Stimulated activated CD8-positive, alpha-beta memory T cell treated with anti-CD3 and anti-CD28 coated beads, Interleukin-2, amount 100 ng/mL, for 48 hours (primary cell): Measurements from ENCODE around the gene OSGIN1.

Experiments
- DNase-seq, 2 donors: peaks; one replicate each; pipeline ENCODE4 v3.0.0-alpha.2; 2020; ENCODE audit warnings: low read depth in 2 of 2

Gene OSGIN1

DNA sequence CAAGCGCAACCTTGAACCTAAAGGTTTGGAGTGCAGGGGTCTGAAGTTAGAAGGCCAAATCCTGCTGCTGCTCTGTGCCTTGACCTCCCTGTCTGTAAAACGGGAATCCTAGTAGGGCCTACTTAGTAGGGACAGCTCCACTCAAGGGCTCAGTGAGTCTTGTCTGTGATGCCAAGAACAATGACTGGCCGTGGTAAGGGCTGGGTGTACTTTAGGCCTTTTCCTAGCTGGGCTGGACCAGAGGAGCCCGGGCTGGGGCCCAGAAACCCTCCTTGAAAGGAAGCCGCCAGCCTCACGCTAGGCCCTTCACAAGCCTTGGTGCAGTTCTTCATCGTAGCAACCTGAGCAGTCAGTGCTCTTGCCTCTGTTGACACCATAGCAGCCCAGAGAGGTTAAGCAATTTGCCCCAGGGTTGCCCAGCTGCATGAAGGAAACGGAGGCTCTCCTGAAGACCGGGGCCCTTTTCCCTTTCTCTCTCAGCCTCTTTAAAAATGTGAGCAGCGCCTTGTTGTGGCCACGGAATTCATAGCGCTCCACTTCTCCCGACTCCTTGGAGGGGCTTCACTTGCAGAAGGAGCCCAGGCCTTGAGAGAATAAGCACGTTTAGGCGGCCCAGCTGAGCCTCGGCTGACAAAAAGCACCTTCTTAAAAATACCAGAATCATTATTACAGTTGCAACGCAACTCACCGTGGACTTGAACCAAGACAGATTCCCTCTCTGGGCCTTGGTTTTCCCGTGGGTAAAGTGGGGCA is 19.4 kb downstream of the OSGIN1 start:
- no peak for DNase-seq

DNA sequence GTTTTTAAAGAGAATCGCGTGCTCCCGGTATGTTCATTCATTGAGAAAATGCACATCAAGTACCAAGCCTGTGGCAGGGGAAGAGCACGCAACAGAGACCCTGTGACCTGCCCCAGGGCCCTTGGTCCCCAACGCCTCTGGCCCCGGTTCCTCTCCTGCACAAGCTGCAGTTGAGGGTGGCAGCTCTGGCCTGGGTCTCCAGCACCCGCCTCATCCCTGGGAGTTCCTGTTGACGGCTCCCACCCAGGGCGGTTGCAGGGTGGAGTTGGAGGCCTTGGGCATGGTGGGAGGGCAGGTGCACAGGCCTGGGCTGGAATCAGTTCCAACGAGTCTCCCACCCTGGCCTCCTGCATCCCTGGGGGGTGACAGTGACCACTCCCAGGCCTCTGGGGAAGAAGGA is 20.0 kb downstream of the OSGIN1 start:
- DNase-seq = no peak

DNA sequence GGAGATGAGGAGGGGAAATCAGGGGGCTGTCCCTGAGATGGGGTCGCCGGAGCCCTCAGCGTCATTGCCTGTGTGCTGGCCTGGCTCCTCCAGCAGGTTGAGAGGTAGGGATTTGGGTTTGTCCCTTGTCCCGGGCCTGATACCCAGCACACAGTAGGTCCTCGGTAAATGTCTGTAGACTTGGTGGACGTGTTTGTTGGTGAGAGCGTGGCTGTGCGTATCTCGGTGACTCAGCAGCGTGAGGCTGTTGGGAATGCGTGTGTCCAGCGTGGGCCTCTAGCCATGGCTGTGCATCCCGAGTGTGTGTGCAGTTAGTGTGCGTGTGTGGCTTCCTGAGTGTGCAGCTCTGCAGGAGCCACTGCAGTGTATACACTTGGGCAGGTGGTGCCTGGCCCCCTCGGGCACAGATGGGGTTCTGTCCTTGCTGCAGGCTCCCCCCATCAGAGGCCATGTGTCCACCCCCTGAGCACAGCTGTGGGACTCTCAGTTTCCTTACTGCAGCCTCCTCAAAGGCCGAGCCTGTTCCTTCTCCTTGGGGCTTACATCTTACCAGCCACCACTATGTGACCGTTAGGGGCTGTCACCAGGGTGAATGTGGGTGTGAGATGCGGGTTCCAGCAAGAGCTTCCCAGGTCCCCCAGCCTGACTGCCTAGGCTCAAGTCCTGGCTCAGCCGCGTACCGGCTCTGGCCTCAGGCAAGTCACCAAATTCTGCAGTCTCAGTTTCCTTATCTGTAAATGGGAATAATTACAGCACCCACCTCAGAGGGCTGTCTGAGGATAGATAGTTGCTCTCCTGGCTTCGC is 20.7 kb downstream of the OSGIN1 start:
- no peak for DNase-seq

DNA sequence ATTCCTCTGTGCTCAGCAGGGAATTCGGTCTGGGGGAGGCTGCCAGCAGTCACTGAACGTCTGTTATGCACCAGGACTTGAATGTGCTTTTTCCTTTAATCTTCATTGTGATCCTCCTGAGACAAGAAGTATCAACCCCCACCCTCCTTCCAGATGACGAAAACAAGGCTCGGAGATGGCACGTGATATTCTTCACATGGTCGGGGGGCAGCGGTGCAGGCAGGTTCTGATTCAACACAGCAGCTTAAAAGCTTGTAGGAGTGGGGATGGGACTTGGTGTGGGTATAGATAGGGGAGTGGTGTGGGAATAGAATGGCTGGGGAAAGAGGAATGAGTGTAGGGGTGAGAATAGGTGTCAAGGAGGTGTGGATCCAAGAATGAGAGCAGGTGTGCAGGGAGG is 21.4 kb downstream of the OSGIN1 start:
- no peak for DNase-seq

DNA sequence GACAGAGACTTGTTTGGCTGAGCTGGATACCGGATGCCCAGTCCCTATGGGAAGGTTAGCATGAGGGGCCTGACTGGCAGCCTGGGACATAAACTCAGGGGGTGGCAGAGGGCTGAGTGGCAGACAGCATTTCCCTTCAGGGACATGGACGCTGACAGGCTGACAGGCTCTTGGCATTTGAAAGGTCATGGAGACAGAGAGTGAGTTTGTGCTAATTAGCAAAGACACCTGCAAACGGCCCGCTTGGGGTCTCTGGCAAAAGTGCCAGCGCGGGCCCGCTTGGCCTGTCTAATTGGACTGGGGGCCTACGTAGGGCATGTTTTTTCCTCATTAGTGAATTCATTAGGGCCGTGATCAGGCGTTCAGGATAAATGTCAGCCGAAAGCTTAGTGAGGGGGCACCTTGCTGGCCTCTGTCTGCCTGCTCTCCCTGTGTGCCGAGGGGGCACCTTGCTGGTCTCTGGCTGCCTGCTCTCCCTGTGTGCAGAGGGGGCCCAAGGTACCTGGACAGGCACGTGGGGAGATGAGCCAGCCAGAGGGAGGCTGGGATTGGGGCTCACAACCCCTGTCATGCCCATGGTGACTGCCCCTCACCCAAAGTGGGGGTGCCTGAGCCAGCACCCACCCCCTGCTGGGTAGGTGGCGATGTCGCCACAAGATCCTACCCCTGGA is 22.7 kb downstream of the OSGIN1 start:
- DNase-seq = no peak

DNA sequence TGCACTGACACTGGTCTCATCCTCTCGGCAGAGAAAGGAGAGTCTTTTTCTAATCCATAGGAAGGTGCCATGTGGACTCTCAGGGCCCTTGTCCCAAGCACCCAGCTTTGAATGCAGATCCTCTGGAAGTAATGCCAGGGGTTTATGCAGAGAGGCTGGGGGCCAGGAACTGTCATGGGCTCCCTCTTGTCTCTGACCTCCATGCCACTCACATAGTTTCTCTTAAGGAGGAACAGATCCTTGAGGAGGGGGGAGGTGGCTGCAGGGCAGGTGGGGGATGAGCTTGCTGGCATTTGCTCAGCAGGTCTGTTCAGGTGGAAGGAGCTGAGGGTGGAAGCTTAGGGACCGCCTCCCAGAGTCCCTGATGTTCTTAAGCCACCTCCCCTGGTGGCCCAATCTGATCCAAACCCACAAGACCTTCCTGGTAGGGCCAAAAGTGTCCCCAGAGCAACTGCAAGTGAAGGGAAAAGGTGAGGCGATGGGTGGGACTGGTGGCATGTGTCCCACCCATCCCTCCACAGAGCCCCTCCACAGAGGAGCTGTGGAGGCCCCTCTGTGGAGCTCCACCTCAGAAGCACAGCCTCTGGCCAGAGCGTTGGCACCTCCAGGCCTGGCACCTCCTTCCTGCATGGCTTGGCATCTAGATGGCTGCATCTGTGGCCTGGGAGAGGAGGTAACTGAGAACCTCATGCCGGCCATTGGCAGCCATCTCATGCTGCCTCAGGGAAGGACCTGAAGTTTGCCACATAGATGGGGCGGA is 24.2 kb downstream of the OSGIN1 start:
- DNase-seq = no peak

DNA sequence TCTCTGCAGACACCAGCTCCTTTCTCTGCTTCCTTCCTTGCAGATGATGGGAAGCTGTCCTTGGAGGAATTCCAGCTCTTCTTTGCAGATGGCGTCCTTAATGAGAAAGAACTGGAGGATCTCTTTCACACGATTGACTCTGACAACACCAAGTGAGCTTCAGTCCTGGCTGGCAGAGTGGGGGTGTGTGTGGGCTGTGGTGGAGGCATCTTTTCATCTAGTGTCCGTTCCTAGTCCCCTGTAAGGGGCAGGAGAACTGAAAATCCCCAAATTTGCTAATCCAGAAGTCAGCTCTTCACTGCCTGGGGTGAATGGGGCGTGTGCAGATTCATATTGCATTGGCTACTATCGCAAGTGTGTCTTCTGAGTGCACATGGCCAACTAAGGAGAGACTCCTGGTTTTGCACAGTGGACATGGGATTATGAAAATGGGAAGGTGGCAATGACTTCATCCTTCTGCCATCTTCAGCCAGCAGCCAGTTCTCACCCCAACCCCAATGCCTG is 25.4 kb downstream of the OSGIN1 start:
- DNase-seq = no peak

DNA sequence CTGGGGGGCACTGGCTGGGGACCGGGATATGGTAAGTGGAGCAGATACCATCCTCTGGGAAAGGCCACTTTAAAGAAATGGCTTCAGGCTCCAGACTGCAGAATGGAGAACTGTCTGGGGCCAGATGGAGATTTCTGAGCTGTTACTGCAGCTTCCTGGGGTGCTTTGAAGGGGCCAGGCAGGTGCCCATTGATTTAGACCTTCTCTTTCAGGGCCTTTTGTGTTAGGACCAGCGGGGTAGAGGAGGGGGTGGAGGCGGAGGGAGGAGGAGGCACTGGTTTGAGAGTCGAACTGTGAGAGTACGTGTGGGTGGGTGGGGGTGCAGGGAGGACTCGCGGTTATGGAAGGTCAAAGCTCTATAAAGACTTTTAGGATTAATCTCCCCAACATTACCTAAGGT is 26.4 kb downstream of the OSGIN1 start:
- no peak for DNase-seq

DNA sequence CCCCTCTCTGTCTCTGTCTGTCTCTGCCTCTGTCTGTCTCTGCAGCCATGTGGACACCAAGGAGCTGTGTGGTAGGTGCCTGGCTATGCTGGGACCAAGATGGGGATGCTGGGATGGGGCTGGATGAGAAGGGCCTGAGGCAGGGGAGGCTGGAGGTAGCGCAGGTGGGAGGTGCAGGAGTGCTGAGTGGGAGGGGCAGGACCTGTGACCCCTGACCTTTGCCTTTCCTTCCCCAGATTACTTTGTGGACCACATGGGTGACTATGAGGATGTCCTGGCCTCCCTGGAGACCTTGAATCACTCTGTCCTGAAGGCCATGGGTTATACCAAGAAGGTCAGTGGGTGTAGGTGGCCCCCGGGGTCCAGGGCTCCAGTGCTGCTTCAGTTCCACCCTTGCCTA is 27.8 kb downstream of the OSGIN1 start:
- no peak for DNase-seq

DNA sequence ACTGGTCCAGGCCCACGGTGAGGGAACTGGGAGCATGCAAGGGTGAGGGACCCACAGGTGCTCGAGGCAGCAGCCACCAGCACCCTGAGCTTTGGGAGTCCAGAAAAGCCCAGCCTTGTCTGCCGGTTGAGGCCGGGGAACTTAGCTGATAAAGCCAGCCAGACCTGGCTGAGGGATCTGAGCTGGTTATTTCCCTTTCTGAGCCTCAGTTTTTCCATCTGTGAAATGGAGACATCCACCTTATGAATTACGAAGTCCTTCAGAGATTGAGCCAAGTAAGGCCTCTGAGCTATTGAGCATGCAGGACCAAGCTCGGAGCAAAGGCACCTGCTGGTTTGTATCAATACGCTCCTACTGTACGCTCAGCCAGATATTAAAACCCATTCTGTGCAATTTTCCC is 28.8 kb downstream of the OSGIN1 start:
- no peak for DNase-seq

DNA sequence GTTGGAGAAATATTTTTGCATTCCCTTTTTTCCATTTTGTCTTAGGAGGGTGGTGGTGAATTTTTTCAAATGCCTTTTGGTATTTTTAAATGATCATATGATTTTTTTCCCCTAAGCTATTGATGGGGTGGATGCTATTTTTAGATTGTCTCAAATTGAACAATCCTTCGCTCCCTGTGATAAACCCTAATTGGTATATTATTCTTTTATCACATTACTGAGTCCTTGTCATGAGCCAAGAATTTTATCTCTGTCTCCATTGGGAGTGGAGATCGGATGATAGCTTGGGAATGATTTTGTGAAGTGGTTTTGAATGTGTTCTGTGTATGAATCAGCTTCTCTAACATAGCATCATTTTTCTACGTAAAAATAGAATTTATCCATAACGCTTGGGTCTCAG is 30.5 kb downstream of the OSGIN1 start:
- no peak for DNase-seq

DNA sequence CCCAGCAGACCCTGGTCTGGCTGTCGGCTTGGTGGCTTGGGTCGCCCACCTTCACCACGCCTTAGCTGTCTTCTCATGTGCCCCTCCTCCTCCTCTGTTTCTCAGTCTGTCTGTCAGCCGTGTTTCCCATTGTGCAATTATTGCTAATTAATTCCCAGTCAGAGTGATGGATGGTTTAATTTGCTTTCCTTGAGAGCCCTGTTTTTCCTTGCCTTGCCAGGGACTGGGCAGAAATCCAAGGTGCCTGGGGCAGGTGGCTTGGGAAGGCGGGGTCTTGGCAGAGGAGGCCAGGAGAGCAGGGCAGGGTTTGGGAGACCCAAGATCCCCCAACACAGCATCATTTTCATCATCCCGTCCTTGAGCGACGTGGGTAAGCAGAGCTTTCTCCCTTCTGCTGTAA is 36.3 kb downstream of the OSGIN1 start:
- DNase-seq = no peak

DNA sequence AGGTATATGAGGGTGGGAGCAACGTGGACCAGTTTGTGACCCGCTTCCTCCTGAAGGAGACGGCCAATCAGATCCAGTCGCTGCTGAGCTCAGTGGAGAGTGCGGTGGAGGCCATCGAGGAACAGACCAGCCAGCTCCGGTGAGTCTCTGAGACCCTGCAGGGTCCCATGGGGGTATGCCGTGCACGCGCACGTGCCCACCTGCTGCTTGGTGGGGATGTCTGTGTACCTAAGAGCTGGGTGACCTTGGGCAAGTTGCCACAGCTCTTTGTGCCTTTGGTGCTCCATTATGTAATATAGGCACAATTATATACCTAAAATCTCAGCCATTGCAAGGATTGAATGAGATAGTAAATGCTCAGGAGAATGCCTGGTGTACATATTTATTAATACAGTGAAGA is 37.5 kb downstream of the OSGIN1 start:
- DNase-seq = no peak

DNA sequence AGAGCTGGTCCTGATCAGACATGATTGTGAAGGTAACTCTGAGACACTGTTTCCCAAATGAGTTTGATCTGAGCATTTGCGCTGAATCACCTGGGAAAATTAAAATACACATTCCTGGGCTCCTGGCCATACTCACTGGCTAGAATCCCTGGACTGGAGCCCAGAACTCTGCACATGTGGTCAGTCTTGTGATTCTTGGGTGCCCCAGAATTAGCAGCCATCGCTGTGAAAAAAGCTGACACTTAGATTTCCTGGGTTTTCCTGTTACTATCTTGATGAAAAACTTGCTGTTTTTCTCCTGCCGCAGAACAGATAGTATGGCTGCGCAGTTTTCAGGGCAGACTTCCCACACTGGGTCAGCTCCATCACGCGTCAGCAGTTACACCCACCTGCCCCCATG is 39.6 kb downstream of the OSGIN1 start:
- DNase-seq = no peak

DNA sequence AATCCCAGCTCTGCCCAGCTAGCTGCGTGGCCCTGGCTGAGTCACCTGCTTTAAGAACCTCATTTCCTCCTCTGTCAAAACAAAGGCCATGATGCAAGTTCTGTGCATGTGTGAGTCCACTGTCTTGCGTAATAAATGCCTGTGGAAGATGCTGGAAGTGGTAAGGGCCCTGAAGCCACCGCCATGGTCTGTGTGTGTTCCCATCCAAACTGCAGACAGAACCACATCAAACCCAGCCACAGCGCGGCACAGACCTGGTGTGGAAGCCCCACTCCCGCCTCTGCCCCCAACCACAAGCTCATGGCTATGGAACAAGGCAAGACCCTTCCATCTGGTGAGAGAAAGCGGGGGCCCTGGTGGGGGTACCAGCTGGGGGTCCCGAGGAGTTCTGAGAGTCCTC is 41.0 kb downstream of the OSGIN1 start:
- no peak for DNase-seq

DNA sequence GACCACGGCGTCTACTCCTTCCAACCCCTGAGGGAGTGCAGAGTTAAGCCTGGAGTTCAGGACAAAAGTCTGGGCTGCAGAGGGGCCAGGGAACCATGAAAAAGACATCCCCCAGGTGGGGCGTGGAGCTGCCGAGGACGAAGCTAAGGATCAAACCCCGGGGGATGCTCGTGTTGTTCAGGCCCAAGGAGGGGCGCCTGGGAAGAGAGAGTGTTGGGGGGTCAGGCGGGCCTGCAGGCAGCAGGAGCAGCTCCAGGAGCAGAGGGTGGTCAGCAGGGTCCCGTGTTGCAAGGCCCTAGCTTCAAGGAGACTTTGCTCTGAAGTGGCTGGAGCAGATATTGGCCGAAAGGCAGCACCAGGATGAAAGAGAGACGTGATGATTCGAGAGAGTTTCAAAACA is 41.7 kb downstream of the OSGIN1 start:
- DNase-seq = no peak

DNA sequence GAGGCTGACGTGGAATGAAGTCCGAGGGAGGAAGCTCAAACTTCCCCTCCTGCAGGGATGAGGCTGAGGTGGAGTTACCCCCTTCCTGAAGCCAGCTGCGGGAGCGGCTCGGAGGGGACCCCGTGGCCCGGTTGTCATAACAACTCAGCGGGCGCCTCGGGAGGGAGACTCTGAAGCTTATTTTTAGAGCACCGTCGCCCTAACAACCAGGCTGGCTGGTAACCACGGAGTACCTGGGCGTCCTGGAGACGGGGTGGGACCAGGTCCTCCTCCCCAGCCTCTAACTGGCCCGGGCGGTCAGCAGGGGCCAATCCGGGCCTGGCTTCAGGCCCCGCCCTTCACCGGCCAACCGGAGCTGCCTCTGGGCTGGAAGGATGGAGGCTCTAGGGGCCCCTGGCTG is 42.7 kb downstream of the OSGIN1 start:
- DNase-seq = no peak

DNA sequence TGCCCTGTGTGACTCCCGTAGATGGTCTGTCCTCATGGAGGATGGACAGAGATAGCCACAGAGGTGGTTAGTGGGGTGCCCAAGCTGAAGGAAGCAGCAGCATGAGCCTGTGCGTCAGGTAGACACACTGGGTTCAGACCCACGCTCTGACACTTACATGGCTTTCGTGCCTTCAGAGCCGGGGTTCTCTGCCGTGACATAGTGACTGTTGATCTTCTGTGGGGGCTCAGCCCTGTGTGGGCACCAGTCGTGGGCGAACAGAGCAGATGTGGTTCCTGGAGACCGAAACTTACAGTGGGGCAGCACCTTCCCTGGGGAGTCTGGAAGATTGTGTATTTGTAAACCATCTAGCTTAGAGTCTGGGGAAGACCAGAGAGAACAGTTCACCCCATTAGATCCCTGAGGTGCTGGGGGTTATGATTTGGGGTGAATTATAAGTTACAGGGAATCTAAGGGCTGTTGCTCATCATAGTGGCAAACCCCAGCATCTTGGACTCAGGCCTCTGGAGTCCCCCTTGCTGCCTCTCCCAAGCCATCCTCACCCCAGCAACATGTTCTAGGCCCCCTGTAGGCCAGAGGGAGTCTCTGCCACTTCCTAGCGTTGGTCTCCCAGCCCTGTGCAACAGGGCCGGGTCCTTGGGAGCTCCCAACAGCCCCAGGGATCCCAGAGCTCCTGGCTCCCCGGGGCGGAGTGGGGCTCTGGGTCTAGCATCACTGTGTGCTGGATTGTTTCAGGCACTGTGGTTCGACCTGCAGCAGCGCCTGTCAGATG is 43.6 kb downstream of the OSGIN1 start:
- no peak for DNase-seq

DNA sequence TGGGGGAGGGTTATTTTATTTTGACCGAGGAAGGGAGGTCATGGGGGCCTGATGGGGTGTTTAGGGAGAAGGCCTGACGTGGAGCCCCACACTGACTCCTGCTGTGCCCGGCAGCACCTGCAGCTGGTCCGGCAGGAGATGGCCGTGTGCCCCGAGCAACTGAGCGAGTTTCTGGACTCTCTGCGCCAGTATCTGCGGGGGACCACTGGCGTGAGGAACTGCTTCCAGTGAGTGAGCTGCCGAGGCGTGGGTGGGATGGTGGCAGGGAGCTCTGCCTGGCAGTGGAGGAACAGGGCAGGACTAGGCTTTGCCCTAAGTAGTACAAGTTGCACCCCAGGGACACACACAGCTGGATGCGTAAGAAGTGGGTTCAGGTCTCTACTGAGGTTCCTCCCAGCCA is 45.1 kb downstream of the OSGIN1 start:
- DNase-seq = no peak

DNA sequence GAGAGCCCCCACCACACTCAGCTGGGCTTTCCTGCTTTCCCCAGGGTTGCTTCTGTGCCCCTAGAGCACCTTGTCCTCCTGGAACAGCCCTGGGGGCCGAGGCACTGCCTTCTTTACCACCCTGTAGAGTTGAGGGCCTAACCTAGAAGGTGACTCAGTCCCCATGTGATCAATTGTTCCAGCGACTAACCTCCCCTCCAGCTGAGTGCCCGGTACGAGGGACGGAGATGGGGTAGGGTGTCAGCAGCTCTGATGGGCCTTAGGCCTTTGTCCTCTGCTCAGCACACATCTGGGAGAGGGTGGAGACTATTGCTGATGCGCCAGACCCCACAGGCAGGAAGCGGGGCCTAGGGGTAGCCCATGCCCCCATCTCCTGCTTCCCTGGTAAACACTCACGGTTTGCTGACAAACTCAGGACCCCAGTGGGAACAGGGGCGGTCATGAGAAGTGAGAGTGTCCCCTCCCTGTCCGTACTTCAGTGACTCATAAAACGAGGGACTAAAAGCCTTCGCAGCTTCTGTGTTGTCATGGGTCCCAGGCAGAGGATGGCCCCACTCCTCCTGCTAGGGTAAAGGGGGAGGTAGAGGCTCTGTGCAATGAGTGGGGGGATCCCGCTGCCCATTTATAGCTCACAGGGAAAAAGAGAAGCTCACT is 48.1 kb downstream of the OSGIN1 start:
- no peak for DNase-seq

DNA sequence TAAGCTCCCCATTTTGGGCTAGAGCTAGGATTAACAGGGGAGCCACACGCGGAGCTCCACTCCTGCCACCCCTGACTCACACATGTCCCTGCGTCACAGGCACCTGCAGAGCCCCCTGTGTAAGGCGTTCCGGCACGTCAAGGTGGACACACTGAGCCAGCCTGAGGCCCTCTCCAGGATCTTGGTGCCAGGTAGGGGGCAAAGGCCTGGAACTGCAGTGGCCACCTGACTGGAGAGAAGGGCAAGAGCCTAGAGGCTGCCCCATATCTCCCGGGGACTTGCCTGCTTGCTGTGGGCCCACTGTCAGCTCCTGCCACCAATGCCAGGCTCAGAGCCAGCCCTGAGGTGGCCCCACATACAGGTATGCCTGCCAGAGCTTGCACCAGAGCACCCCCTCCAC is 48.7 kb downstream of the OSGIN1 start:
- DNase-seq = no peak
